Stomach (tissue), 4 donors: ENCODE measurements around the gene HSPA4.

Experiments
- POLR2A ChIP-seq, 4 donors: fragments of 450-650 bp; IDR thresholded peaks; one replicate each; pipeline ENCODE4 v1.6.1; 2016; ENCODE audit warnings: antibody characterized with exemption in 4 of 4, control low read depth in 2 of 4, mild to moderate bottlenecking in 1 of 4, moderate library complexity in 1 of 4
- POLR2AphosphoS5 ChIP-seq, 3 donors: sonication (generic); formaldehyde crosslinking; IDR thresholded peaks; one replicate each; pipeline ENCODE4 v1.6.1; 2016; ENCODE audit warnings: antibody characterized with exemption in 3 of 3
- TF ChIP-seq, protein P1 (sequence below), 7 experiments: fragments of 450-650 bp in 4 of 7; fragments of 200-600 bp in 3 of 7; sonication (generic) in 3 of 7; IDR thresholded peaks; one replicate each; pipeline ENCODE4 v1.5.1; 2016 to 2019; ENCODE audit warnings: antibody characterized with exemption in 7 of 7, control low read depth in 2 of 7, mild to moderate bottlenecking in 1 of 7

DNA sequence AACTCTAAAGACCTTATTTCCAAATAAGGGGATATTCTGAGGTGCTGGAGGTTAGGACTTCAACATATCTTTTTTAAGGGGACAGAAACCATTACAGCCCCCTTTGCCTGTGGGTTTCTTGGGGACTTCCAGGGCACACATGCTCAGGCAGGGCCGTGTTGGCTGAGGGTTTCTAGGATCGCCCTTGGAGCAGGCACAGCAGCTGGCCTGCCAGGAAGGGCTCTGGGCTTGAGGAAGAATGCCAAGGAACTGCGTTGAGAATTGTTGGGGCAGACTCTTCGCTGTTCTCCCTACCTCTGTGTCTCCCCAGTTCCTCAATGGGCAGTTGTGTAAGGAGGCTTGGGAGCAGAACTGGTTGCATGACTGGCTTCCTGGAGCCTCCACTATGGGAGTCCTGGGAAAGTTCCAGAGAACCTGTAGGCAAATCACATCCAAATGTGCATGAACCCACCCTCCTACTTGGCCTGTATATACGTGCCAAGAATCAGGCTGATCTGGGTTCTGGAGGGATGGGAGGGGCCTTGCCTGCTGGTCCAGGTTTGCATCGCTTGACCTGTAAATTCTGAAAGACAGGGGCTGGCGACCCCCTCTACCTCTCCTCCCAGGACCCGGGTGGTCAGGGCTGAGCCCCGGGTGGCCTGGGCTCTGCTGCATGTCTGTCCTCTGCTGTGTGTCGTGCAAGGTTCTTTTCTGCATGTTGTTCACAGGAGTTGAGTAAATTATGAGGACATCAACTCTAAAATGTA is 65.5 kb downstream of the HSPA4 start:
- TF ChIP-seq, protein P1, sequence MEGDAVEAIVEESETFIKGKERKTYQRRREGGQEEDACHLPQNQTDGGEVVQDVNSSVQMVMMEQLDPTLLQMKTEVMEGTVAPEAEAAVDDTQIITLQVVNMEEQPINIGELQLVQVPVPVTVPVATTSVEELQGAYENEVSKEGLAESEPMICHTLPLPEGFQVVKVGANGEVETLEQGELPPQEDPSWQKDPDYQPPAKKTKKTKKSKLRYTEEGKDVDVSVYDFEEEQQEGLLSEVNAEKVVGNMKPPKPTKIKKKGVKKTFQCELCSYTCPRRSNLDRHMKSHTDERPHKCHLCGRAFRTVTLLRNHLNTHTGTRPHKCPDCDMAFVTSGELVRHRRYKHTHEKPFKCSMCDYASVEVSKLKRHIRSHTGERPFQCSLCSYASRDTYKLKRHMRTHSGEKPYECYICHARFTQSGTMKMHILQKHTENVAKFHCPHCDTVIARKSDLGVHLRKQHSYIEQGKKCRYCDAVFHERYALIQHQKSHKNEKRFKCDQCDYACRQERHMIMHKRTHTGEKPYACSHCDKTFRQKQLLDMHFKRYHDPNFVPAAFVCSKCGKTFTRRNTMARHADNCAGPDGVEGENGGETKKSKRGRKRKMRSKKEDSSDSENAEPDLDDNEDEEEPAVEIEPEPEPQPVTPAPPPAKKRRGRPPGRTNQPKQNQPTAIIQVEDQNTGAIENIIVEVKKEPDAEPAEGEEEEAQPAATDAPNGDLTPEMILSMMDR (IDR thresholded peaks at IDR 0.05): no peak
- TF ChIP-seq POLR2A (IDR thresholded peaks at IDR 0.05) (no peak), POLR2AphosphoS5 (IDR thresholded peaks at IDR 0.05) (no peak)
